HG02852 (cell line): ENCODE results near the gene SLC6A9.

ENCODE experiments used
- ATAC-seq: cut with Tn5 transposase; IDR thresholded peaks from one replicate; pipeline ENCODE4 v1.9.1; 2021; ENCODE audit warnings: mild to moderate bottlenecking, moderate library complexity; ENCODE audit not compliant: unreplicated experiment

The SLC6A9 gene

DNA sequence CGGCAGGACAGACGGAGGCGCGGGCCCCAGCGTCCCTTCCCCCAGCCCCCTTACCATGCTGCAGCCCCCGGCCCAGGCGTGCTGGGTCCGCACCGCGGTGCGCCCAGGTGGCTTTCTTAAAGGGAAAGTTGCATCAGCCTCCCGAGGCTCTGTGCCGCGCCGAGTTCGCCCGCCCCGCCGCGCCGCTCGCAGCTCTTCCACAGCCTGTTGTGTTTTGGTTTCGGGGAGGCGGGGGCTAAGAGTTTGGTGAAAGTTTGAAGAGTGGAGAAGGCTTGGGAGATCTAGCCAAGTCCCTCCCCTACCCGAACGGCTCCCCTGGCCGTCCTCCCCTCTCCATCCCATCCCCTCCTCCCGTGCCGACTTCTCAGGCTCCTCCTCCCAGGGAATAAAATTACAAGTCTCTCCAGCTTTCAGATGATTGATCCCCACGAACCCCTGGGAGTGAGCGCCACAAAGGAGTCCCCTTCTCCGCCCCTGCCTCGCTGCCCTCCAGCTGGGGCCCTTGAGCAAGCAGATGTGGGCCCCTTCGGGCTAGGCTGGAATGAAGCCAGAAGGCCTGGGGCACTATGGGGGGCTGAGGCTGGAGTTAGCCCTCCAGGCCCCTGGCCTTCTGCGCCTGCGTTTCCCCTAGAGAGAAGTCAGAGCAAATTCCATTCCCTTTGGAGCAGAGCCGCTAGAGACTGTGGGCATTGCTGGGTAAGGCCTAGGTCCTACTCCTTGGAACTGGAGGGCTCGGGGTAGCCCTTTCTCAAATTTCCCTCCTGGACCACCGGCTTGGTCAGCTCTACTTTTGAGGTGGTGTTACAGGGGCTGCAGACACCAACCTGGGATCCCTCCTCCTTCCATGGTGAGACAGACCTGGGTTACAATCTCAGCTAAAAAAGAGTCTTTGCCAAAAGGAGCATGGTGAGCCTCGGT is at the start of gene SLC6A9:
TSS of gene SLC6A9 (minus strand) at position 211 of the 918 bp plus-strand sequence. CDS start 7,185 bp downstream, outside the sequence.
- ATAC-seq, result no peak

GRCh38 chr1:44079566-44079965 is 48.3 kb upstream of the SLC6A9 start:
- ATAC-seq, result no peak

DNA sequence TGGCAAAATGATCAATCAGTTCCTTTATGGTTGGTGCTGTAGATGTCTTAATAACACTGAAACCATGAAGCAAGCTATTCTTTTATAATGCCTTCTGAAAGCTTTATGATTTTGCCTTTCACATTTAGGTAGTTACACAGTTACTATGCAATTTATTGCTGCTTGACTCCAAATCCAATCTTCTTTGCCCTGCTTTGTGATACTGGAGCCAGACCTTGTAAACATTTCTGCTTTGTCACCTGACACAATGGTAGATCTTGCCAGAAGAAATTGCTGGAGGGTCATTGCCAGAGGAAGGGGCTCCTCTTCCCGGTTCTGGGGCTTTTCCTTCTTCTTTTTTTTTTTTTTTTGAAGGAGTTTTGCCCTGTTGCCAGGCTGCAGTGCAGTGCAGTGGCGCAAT is 46.8 kb upstream of the SLC6A9 start:
- no peak for ATAC-seq

- ATAC-seq, result no peak
Observed at GRCh38 chr1:44077421-44077820, 46.2 kb upstream of the SLC6A9 start.

DNA sequence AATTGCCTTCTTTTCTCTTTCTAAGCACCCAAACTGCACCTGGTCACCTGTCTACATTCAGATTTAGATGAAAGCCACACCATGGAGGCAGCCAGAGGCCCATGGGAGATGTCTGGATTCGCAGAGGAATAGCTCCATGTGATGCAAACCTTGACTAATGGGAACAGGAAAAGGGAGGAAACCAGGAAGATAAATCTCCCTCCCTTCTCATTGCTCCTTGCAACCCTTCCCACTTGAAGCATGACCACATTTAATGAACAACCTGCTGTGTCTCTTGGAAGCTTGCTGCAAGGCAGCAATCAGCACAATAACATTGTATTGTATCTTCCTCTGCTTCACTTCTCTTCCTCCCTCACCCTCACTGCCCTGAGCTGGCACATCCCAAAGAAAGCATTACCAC is 44.8 kb upstream of the SLC6A9 start:
- ATAC-seq, result no peak

GRCh38 chr1:44074415-44074814 is 43.2 kb upstream of the SLC6A9 start:
- no peak for ATAC-seq

DNA sequence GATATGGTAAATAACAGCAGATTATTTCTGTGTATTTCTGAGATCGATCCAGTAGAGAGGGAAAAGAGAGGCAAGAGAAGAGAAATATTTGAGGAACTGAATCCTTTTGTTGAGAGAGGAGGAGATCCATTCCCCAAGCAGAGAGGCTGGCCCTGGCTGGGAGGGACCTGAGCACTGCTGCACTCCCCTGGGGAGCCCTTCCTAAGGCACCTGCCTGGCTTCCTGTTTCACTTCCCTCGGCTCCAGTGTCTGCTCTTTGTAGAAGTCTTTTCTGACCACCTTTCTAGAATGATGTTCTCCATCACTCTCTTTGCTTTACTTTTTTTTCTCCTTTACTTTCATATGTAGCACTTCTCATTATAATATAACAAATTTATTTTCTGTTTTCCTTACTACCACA is 42.3 kb upstream of the SLC6A9 start:
- ATAC-seq, result no peak

- no peak for ATAC-seq
Observed at GRCh38 chr1:44072821-44073220, 41.6 kb upstream of the SLC6A9 start.

DNA sequence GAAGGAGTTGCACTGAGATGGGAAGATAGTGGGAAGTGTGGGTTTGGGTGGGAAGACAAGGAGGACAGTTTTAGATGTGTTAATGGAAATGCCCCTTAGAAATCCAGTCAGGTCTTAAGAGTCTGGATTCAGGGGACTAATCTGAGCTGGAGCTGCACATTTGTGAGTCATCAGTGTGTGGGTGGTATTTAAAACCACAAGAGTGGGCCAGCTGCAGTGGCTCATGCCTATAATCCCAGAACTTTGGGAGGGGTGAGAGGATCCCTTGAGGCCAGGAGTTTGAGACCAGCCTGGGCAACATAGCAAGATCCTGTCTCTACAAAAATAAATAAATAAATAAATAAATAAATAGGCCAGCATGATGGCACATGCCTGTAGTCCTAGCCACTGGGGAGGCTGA is 40.9 kb upstream of the SLC6A9 start:
- ATAC-seq, result no peak

GRCh38 chr1:44071461-44071860 is 40.2 kb upstream of the SLC6A9 start:
- ATAC-seq, result no peak

DNA sequence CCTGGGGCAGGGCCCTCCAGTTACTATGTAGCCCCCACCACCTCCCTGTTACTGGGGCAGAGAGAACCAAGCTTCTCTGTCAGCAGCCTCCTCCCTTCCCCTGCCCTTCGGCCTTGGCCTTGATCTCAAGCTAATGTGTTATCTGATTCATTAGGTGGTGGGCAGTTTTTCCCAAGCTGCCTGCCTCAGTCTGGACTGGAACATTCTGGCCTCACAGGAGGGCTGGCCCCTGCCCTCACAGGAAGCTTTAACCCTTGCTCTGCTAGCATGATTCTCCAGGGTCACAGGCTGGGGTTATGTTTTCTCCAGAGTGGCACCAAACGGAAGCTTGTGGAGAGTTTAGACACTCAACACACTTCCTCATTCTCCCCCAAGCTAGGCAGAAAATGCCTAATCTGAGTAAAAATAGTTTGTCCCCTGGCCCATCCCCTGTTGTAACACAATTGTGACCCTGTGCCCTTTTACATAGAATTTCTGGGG is 37.2 kb upstream of the SLC6A9 start:
- ATAC-seq, result no peak

GRCh38 chr1:44067266-44068250 is 36.3 kb upstream of the SLC6A9 start:
- no peak for ATAC-seq

- no peak for ATAC-seq
Observed at GRCh38 chr1:44062656-44063179, 31.5 kb upstream of the SLC6A9 start.

DNA sequence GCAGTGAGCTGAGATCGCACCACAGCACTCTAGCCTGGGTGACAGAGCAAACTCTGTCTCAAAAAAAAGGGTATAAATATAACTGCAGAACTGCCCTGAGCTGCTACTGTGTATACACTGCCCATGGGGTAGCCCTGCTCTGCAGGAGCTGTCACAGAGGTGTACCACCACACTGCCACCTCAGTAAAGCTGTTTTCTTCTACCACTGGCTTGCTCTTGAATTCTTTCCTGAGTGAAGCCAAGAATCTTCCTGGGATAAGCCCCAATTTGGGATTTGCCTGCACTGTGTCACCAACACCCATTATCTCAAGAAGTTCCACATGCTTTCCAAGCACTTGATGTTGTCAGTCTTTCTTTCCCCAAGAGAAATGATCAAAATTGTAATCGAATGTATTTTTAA is 30.6 kb upstream of the SLC6A9 start:
- no peak for ATAC-seq

GRCh38 chr1:44060830-44061267 is 29.6 kb upstream of the SLC6A9 start:
- ATAC-seq, result no peak

DNA sequence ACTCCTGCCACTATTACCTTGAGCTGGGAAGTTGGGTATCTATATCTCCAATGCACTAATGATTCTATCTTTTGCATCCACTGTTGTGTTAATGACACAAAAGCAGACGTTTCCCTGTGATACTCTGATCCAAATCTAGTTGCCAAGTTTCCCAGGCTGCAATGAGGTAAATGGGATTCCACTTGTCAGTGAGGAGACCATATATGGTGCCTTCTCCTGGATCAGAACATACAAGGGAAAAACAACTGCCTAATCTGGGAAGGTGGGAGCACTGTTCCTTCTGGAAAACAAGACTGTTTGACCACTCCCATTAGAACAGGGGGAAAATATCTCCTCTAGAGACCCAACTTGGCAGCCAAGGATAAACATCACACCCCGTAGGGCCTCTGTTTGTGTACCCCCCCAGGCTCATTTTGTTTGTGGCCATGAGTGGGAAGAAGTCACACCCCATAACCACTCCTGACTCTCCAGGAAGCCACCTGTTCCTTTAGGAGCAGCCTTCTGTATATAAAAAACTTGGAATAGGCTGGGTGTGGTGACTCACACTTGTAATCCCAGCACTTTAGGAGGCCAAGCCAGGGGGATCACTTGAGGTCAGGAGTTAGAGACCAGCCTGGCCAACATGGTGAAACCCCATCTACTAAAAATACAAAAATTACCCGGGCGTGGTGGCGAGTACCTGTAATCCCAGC is 28.5 kb upstream of the SLC6A9 start:
- ATAC-seq, result no peak

DNA sequence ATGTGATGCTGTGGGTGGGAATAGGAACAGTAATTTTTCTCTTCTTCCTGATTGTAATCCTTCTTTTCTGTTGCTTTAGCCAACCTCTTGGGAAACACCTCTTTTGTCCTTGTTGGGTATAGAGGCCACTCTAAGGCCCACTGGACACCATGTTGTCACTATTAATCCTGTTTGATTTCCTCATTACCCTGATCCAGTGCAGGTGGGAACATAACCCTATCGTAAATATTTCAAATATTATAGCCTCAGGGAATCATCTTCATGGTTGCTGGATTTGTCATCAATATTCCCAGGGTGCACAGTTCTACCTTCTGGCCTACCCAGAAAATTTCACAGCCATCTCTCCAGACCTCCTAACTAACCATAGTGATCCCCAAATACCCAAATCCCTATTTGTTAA is 27.9 kb upstream of the SLC6A9 start:
- ATAC-seq, result no peak

- ATAC-seq, result no peak
Observed at GRCh38 chr1:44057293-44057692, 26.0 kb upstream of the SLC6A9 start.

DNA sequence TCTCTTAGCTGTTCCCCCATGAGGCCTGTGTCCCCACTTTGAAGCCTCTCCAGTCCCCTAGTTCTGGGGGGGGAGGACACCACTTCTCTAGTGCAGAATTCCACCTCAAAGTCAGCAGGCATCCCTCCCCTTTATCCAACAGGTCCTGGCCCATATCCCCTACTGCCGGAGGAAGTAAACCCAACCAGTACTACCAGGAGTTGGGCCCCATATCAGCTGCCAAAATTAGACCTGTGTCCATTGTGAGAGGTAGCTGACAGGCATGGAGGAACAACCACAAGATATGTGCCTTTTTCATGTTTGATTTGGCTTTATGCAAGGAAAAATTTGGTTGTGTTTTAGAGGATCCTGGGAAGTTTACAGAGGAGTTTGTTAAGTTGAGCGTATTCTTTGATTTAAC is 22.1 kb upstream of the SLC6A9 start:
- ATAC-seq, result no peak

DNA sequence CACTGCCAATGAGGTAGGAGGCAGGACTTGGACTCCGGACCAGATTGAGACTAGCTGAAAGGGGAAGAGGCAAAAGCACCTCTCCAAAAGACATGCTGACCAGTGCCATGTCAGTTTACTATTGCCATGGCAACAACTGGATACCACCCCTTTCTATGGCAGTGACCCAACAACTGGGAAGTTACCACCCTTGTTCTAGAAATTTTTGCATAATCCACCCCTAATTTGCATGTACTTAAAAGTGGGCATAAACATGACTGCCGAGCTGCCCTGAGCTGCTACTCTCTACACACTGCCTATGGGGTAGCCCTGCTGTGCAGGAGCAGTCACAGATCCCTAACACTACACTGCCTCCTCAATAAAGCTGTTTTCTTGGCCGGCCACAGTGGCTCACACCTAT is 19.0 kb upstream of the SLC6A9 start:
- ATAC-seq, result no peak

DNA sequence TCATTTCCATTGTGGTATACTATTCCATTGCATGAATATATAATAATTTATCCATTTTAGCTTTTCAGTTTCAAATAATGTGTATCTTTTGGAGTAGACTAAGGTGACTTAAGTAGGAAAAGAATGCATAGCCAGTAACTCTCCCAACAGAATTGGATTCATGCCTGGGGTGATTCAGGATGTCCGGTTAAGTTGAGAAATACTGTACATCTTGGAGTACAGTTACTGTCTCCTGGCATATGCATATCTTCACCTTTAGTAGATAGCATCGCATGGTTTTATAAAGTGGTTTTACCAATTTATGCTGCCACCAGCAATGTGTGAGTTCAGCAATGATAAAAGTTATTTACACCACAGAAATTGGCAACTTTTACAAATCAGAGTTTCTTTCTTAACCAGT is 18.6 kb upstream of the SLC6A9 start:
- ATAC-seq, result no peak
